C4-2B (cell line): ENCODE results near the gene CSNK1A1.
"Not testable (repeated sequence)": the region's sequence is repeated elsewhere in the genome, so short reads cannot be mapped to it uniquely, and the experiment has no call there.

Source experiments
- H3K27ac ChIP-seq: fragments of 450-650 bp; 2 replicates; pipeline ENCODE4 v1.5.1; 2017
- ZFX ChIP-seq: fragments of 450-650 bp; IDR thresholded peaks from 2 replicates; pipeline ENCODE4 v1.6.1; 2017
- TF ChIP-seq, protein P1 (sequence below): fragments of 450-650 bp; conservative IDR thresholded peaks from 2 replicates; pipeline ENCODE4 v1.5.1; 2017; ENCODE audit warnings: mild to moderate bottlenecking

The CSNK1A1 gene

DNA sequence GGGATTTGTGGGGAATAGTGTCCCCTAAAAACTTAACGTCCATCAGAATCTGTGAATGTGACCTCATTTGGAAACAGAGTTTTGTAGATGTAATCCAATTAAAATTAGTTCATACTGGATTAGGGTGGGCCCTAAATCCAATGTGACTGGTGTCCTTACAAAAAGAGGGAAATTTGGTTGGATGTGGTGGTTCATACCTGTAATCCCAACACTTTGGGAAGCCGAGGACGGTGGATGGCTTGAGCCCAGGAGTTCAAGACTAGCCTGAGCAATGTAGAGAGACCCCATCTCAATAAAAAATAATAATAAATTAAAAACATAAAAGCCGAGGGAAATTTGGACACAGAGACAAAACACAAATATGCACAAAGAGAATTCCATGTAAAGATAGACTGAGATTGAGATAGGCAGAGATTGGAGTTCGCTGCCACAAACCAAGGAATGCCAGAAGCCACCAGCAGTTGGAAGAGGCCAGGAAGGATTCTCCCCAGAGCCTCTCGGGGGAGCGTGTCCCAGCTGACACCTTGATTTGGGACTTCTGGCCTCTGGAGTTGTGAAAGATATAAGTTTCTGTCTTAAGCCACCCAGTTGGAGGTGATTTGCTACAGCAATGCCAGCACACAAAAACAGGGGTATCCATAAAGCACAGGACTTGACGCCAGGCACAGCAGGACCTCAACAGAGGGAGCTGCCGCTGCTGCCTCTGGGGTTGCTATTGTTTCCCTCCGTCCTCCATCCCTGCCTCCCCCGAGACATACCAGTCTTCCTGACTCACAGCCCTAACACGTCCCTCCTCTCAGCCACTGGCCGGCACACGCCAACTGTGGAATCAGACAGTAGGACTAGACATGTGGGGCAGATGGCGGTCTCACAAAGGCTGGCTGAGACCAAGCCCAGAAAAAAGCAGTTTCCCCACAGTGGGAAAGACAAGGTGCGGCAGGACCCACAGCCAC is 98.3 kb downstream of the CSNK1A1 start:
- TF ChIP-seq, protein P1, sequence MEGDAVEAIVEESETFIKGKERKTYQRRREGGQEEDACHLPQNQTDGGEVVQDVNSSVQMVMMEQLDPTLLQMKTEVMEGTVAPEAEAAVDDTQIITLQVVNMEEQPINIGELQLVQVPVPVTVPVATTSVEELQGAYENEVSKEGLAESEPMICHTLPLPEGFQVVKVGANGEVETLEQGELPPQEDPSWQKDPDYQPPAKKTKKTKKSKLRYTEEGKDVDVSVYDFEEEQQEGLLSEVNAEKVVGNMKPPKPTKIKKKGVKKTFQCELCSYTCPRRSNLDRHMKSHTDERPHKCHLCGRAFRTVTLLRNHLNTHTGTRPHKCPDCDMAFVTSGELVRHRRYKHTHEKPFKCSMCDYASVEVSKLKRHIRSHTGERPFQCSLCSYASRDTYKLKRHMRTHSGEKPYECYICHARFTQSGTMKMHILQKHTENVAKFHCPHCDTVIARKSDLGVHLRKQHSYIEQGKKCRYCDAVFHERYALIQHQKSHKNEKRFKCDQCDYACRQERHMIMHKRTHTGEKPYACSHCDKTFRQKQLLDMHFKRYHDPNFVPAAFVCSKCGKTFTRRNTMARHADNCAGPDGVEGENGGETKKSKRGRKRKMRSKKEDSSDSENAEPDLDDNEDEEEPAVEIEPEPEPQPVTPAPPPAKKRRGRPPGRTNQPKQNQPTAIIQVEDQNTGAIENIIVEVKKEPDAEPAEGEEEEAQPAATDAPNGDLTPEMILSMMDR = no peak
- TF ChIP-seq ZFX = no peak
- H3K27ac ChIP-seq = no peak overlapping the region

GRCh38 chr5:149452007-149452664 is 99.1 kb downstream of the CSNK1A1 start:
- H3K27ac ChIP-seq = no peak overlapping the region
- no peak for TF ChIP-seq ZFX
- TF ChIP-seq, protein P1 = no peak

- TF ChIP-seq, protein P1 = no peak
- no peak for TF ChIP-seq ZFX
- no peak overlapping the region for H3K27ac ChIP-seq
Observed at GRCh38 chr5:149450199-149450598, 101.0 kb downstream of the CSNK1A1 start.

GRCh38 chr5:149448831-149449714 is 102.2 kb downstream of the CSNK1A1 start:
- H3K27ac ChIP-seq = no peak overlapping the region
- TF ChIP-seq, protein P1 = no peak
- TF ChIP-seq ZFX = no peak

DNA sequence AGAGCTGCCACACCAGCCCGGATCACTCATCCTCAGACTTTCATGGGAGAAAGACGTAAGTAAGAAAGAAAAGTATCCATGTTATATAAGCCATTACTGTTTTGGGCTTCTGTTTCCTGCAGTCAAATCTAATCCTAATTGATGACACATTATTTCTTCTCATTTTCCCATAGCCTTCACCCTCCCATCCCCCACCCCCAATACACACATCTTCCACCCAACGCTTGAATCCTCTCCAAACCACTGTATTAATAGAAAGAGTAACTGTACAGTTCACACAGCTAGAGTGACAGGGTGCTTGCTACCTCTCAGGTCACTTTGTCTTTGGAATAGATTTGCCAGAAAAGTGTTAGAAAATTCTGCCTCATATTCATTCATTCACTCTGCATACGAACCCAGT is 102.8 kb downstream of the CSNK1A1 start:
- no peak overlapping the region for H3K27ac ChIP-seq
- no peak for TF ChIP-seq ZFX
- TF ChIP-seq, protein P1 = no peak

- no peak overlapping the region for H3K27ac ChIP-seq
- TF ChIP-seq, protein P1 = no peak
- no peak for TF ChIP-seq ZFX
Observed at GRCh38 chr5:149447373-149448367, 103.6 kb downstream of the CSNK1A1 start.

DNA sequence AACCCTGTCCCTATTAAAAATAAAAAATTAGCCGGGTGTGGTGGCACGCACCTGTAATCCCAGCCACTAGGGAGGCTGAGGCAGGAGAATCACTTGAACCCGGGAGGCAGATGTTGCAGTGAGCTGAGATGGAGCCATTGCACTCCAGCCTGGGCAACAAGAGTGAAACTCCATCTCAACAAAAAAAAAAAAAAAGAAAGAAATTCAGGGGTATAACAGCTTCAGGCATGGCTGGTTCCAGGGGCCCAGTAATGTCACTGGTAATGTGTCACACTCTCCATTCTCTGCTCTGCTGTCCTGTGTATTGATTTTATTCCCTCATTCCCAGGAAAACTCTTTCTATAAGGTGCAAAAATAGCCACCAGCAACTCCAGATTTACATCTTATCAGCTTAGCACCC is 104.4 kb downstream of the CSNK1A1 start:
- not testable (repeated sequence) for H3K27ac ChIP-seq
